ENCODE measurements around the gene KDM2A. TPM values are rescaled to one million over a fixed set of nuclear protein-coding genes. Genes with fewer than 3 reads are reported as not detected.

The KDM2A gene
- total RNA-seq, 2 donors from 2014 or later, result 40.1 to 130 TPM

GRCh38 chr11:67303835-67304411 lies 184.9 kb downstream of the KDM2A start:
- DNase-seq (ENCODE audit: low spot score), result no peak
- Histone ChIP-seq H3K4me1 (ENCODE audit: control insufficient read depth in 1 of 2, low read depth in 2 of 2) (peaks cover 11 to 22% of the 10 kb centered on the region in 2 donors), H3K27me3 (replicated peaks; ENCODE audit: insufficient read depth) (no peaks in the 10 kb centered on the region), H3K36me3 (peaks cover 37% of the 10 kb centered on the region), H3K4me3 (peak overlapping the region; percentile 100), H3K27ac (peak overlapping the region; percentile 58 to 76), H3K9me3 (no peaks in the 10 kb centered on the region)
- ATAC-seq (ENCODE audit: insufficient number of reproducible peaks, low FRiP score, low read depth), result no peak
- TF ChIP-seq CTCF (IDR thresholded peaks at IDR 0.05), result no peak

GRCh38 chr11:67304511-67305113 lies 185.5 kb downstream of the KDM2A start:
- Histone ChIP-seq H3K27me3 (replicated peaks; ENCODE audit: insufficient read depth) (no peaks in the 10 kb centered on the region), H3K4me1 (ENCODE audit: control insufficient read depth in 1 of 2, low read depth in 2 of 2) (peaks cover 11 to 22% of the 10 kb centered on the region in 2 donors), H3K27ac (peak overlapping the region; percentile 58 to 76), H3K36me3 (peaks cover 34% of the 10 kb centered on the region), H3K9me3 (no peaks in the 10 kb centered on the region), H3K4me3 (peak overlapping the region; percentile 100)
- TF ChIP-seq CTCF (IDR thresholded peaks at IDR 0.05), result no peak
- DNase-seq (ENCODE audit: low spot score) (no peak), ATAC-seq (ENCODE audit: insufficient number of reproducible peaks, low FRiP score, low read depth) (no peak)

- Histone ChIP-seq H3K36me3 (peaks cover 25% of the 10 kb centered on the region), H3K9me3 (no peaks in the 10 kb centered on the region), H3K4me3 (no peak overlapping the region), H3K27ac (no peak overlapping the region), H3K27me3 (replicated peaks; ENCODE audit: insufficient read depth) (no peaks in the 10 kb centered on the region), H3K4me1 (ENCODE audit: control insufficient read depth in 1 of 2, low read depth in 2 of 2) (peaks cover 11 to 22% of the 10 kb centered on the region in 2 donors)
- ATAC-seq (ENCODE audit: insufficient number of reproducible peaks, low FRiP score, low read depth), result no peak
- no peak for TF ChIP-seq CTCF (IDR thresholded peaks at IDR 0.05)
- no peak for DNase-seq (ENCODE audit: low spot score)
Measured at GRCh38 chr11:67306769-67307544, 187.9 kb downstream of the KDM2A start.

- no peak overlapping the region for H3K27ac ChIP-seq
- H3K4me1 ChIP-seq (ENCODE audit: control insufficient read depth in 1 of 2, low read depth in 2 of 2), result peaks cover 8 to 17% of the 10 kb centered on the region in 2 donors
- DNase-seq (ENCODE audit: low spot score) (no peak), ATAC-seq (ENCODE audit: insufficient number of reproducible peaks, low FRiP score, low read depth) (no peak)
- TF ChIP-seq CTCF (IDR thresholded peaks at IDR 0.05), result no peak
- H3K9me3 ChIP-seq, result no peaks in the 10 kb centered on the region
- no peaks in the 10 kb centered on the region for H3K27me3 ChIP-seq (replicated peaks; ENCODE audit: insufficient read depth)
- H3K4me3 ChIP-seq, result no peak overlapping the region
- H3K36me3 ChIP-seq, result peaks cover 22% of the 10 kb centered on the region
Measured at GRCh38 chr11:67307545-67308001, 188.5 kb downstream of the KDM2A start.

Other genes starting within 250 kb of the KDM2A start
- 10 to 100 TPM in 1 of 2 donors, 1 to 10 TPM in 1; 8.0 to 12.7 TPM for gene PC, start 160.9 kb upstream of the KDM2A start, total RNA-seq
- gene C11orf86, start 144.0 kb upstream of the KDM2A start, total RNA-seq, result not detected
- gene SYT12, start 96.1 kb upstream of the KDM2A start, total RNA-seq, result 10 to 100 TPM in 1 of 2 donors, 1 to 10 TPM in 1; 3.2 to 16.9 TPM
- 10 to 100 TPM; 31.9 to 51.3 TPM for gene RHOD, start 62.4 kb upstream of the KDM2A start, total RNA-seq
- 10 to 100 TPM; 72.8 to 85.2 TPM for gene GRK2, start 147.2 kb downstream of the KDM2A start, total RNA-seq
- 100 to 1,000 TPM in 1 of 2 donors, 10 to 100 TPM in 1; 66.6 to 101 TPM for gene ANKRD13D, start 170.0 kb downstream of the KDM2A start, total RNA-seq
- 10 to 100 TPM; 39.4 to 59.0 TPM for gene SSH3, start 184.3 kb downstream of the KDM2A start, total RNA-seq
- gene POLD4, start 234.3 kb downstream of the KDM2A start, total RNA-seq, result 100 to 1,000 TPM; 145 to 148 TPM